Fibroblast of lung (primary cell): ENCODE measurements around the gene COLQ. TPM values are rescaled to one million over a fixed set of nuclear protein-coding genes. Genes with fewer than 3 reads are reported as not detected.

Experiments used
- DNase-seq, 2 donors: peaks; one replicate each; pipeline versions ENCODE4 v3.0.0 to v3.0.0-alpha.2; 2010; ENCODE audit warnings: low read depth in 2 of 2
- H2AFZ ChIP-seq: 2 replicates; pipeline ENCODE4 v1.5.1; 2012; ENCODE audit warnings: low read length, control low read depth, inconsistent platforms
- H3K27ac ChIP-seq: 2 replicates; pipeline ENCODE4 v1.5.1; 2011; ENCODE audit warnings: low read length, control low read depth; ENCODE audit not compliant: insufficient read depth
- H3K27me3 ChIP-seq: 2 replicates; pipeline ENCODE4 v1.5.1; 2011; ENCODE audit warnings: mild to moderate bottlenecking, low read length; ENCODE audit not compliant: control insufficient read depth, insufficient read depth
- H3K36me3 ChIP-seq: 2 replicates; pipeline ENCODE4 v1.5.1; 2011; ENCODE audit warnings: low read length; ENCODE audit not compliant: control insufficient read depth, insufficient read depth
- H3K4me1 ChIP-seq: 2 replicates; pipeline ENCODE4 v1.5.1; 2011; ENCODE audit warnings: low read length; ENCODE audit not compliant: control insufficient read depth, insufficient read depth; ENCODE audit errors: extremely low read depth
- H3K4me2 ChIP-seq: 2 replicates; pipeline ENCODE4 v1.5.1; 2011; ENCODE audit warnings: low read length, control low read depth; ENCODE audit not compliant: insufficient read depth; ENCODE audit errors: extremely low read depth
- H3K4me3 ChIP-seq, 4 experiments: fragments of 200-600 bp in 1 of 4; sonication (generic) in 1 of 4; replicated peaks in 1 of 4; 2 replicates each; pipeline ENCODE4 v1.5.1; 2011 to 2016; ENCODE audit warnings: low read length in 4 of 4, low read depth in 3 of 4, mild to moderate bottlenecking in 3 of 4, control low read depth in 2 of 4, inconsistent platforms in 1 of 4, mixed read lengths in 1 of 4; ENCODE audit not compliant: insufficient read depth in 1 of 4; ENCODE audit errors: control extremely low read depth in 1 of 4
- H3K79me2 ChIP-seq: 2 replicates; pipeline ENCODE4 v1.5.1; 2012; ENCODE audit warnings: mild to moderate bottlenecking, low read length, inconsistent platforms; ENCODE audit not compliant: control insufficient read depth, insufficient read depth
- H3K9ac ChIP-seq: 2 replicates; pipeline ENCODE4 v1.5.1; 2011; ENCODE audit warnings: mild to moderate bottlenecking, low read length, control low read depth; ENCODE audit not compliant: insufficient read depth
- H3K9me3 ChIP-seq: 2 replicates; pipeline ENCODE4 v1.5.1; 2012; ENCODE audit warnings: low read depth, low read length; ENCODE audit not compliant: control insufficient read depth, insufficient read depth
- H4K20me1 ChIP-seq: 2 replicates; pipeline ENCODE4 v1.5.1; 2011; ENCODE audit warnings: low read length; ENCODE audit not compliant: control insufficient read depth, insufficient read depth; ENCODE audit errors: extremely low read depth
- EZH2 ChIP-seq: IDR thresholded peaks from 2 replicates; pipeline ENCODE4 v1.5.1; 2012; ENCODE audit warnings: low read length, control low read depth, mild to moderate bottlenecking; ENCODE audit errors: missing control alignments
- polyA plus RNA-seq, 2 donors: library from polyadenylated mRNA; depleted of rRNA in 1 of 2; stranded (reverse) in 1 of 2; unstranded in 1 of 2; fragments of >200 nt; gene quantifications; 2 replicates each; pipeline ENCODE4 v1.2.1, GENCODE V29; 2011 to 2012; ENCODE audit warnings: missing spikeins in 1 of 2
- total RNA-seq: library from RNA; depleted of rRNA; stranded (reverse); fragments of >200 nt; gene quantifications from 2 replicates; pipeline ENCODE4 v1.2.1, GENCODE V29; 2014
- TF ChIP-seq, protein P1 (sequence below), 2 donors: IDR thresholded peaks in 1 of 2; conservative IDR thresholded peaks in 1 of 2; 1 replicate in 1 of 2; 2 replicates in 1 of 2; pipeline ENCODE4 v1.5.1; 2011 to 2012; ENCODE audit warnings: low read length in 2 of 2, control low read depth in 1 of 2, inconsistent platforms in 1 of 2, low read depth in 1 of 2, mild to moderate bottlenecking in 1 of 2

Gene COLQ
- total and polyA plus RNA-seq, 2 donors (not counting 1 experiment from before 2014, with no cell fraction given), result 0.33 to 0.34 TPM

DNA sequence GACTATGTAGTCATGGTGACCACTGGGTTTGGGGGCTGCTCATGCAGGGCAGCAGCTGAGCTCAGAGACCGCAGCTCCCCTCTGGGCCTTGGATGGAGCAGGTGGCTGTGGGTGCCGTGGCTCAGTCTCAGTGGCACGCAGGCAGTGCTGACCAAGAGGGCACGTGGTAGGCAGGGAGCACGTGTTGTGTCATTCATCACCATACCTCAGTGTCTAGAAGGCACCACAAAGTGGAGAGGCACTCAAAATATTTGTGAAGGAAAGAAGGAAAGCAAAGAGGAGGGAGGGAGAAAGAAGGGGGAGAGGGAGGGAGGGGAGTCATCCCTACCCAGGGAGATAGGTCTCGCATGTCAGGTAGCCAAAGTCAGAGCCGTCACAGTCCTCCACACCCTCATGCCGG lies 68.0 kb downstream of the COLQ start:
- DNase-seq, result no peak
- H3K79me2 ChIP-seq, result no peaks in the 10 kb centered on the region
- TF ChIP-seq, protein P1, sequence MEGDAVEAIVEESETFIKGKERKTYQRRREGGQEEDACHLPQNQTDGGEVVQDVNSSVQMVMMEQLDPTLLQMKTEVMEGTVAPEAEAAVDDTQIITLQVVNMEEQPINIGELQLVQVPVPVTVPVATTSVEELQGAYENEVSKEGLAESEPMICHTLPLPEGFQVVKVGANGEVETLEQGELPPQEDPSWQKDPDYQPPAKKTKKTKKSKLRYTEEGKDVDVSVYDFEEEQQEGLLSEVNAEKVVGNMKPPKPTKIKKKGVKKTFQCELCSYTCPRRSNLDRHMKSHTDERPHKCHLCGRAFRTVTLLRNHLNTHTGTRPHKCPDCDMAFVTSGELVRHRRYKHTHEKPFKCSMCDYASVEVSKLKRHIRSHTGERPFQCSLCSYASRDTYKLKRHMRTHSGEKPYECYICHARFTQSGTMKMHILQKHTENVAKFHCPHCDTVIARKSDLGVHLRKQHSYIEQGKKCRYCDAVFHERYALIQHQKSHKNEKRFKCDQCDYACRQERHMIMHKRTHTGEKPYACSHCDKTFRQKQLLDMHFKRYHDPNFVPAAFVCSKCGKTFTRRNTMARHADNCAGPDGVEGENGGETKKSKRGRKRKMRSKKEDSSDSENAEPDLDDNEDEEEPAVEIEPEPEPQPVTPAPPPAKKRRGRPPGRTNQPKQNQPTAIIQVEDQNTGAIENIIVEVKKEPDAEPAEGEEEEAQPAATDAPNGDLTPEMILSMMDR (conservative IDR thresholded peaks at IDR 0.05 in 1 of 2, IDR thresholded peaks at IDR 0.05 in 1 of 2; ENCODE audit: low read depth in 1 of 2, low read length in 2 of 2), result no peak
- no peak for TF ChIP-seq EZH2

DNA sequence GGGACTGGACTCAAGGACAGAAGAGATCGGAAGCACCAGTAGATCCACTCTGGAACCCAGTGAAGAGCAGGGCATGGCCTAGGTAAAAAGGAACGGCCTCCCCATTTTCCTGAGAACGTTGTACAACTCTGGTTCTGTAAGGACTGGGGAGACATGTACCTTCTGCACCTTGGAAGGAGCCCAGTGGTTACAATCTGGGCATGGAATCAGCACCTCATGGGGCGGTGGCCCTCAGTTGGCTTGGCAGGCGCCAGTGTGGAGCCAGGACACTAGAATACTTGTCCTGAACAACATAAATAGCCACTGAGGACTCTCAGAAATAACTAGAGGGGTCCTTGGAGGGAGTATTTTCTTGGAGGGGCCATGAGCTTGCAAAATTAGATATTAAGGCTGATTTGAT lies 68.5 kb downstream of the COLQ start:
- Histone ChIP-seq H3K9ac (no peak overlapping the region), H3K4me3 (no peak overlapping the region), H3K79me2 (no peaks in the 10 kb centered on the region), H2AFZ (no peak overlapping the region), H3K4me2 (no peak overlapping the region), H3K9me3 (no peaks in the 10 kb centered on the region), H3K27me3 (no peaks in the 10 kb centered on the region), H4K20me1 (no peaks in the 10 kb centered on the region), H3K27ac (no peak overlapping the region), H3K4me1 (no peaks in the 10 kb centered on the region), H3K36me3 (no peaks in the 10 kb centered on the region)
- DNase-seq, result no peak
- TF ChIP-seq, protein P1 (conservative IDR thresholded peaks at IDR 0.05 in 1 of 2, IDR thresholded peaks at IDR 0.05 in 1 of 2; ENCODE audit: low read depth in 1 of 2, low read length in 2 of 2), result no peak
- TF ChIP-seq EZH2, result no peak

More for the DNA sequence above, 68.0 kb downstream of the COLQ start:
- Histone ChIP-seq H3K4me2 (no peak overlapping the region), H3K27me3 (no peaks in the 10 kb centered on the region), H3K9ac (no peak overlapping the region), H3K9me3 (no peaks in the 10 kb centered on the region), H3K4me3 (no peak overlapping the region), H2AFZ (no peak overlapping the region), H3K27ac (no peak overlapping the region), H3K4me1 (no peaks in the 10 kb centered on the region), H4K20me1 (no peaks in the 10 kb centered on the region), H3K36me3 (no peaks in the 10 kb centered on the region)

DNA sequence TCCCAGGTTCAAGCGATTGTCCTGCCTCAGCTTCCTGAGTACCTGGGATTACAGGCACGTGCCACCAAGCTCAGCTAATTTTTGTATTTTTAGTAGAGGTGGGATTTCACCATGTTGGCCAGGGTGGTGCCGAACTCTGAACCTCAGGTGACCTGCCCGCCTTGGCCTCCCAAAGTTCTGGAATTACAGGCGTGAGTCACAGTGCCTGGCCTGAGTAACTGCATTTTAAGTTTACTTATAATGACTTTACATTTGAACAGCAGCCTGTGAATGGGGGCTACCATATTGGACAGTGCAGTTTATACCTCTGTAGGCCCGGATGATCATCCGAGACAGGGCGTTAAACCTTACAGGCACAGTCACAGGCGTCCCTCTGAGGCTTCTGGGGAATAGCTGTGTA lies 69.3 kb downstream of the COLQ start:
- Histone ChIP-seq H3K4me1 (no peaks in the 10 kb centered on the region), H3K4me2 (no peak overlapping the region), H2AFZ (no peak overlapping the region), H4K20me1 (no peaks in the 10 kb centered on the region), H3K4me3 (no peak overlapping the region), H3K27me3 (no peaks in the 10 kb centered on the region), H3K9ac (no peak overlapping the region), H3K36me3 (no peaks in the 10 kb centered on the region), H3K79me2 (no peaks in the 10 kb centered on the region), H3K9me3 (no peaks in the 10 kb centered on the region), H3K27ac (no peak overlapping the region)
- TF ChIP-seq, protein P1 (conservative IDR thresholded peaks at IDR 0.05 in 1 of 2, IDR thresholded peaks at IDR 0.05 in 1 of 2; ENCODE audit: low read depth in 1 of 2, low read length in 2 of 2), result no peak
- no peak for DNase-seq
